ENCODE data around the gene DLEC1. TPM values are rescaled to one million over a fixed set of nuclear protein-coding genes. Genes with fewer than 3 reads are reported as not detected.

DLEC1 gene
- total and polyA plus RNA-seq, 2 of the 4 experiments (the other 2 are of a cell fraction), result 0.03 TPM; not detected in 1

- Histone ChIP-seq H3K79me1 (ENCODE audit: low read depth in 1 of 2, low read length in 2 of 2) (no peaks in the 10 kb centered on the region), H3K36me3 (ENCODE audit: control insufficient read depth, insufficient read depth, low read length) (peaks cover 2% of the 10 kb centered on the region; the same call in 1 of the 2 replicates), H3K27ac (ENCODE audit: insufficient read depth, low read length) (no peak overlapping the region), H2BK5ac (ENCODE audit: low read depth, low read length, poor library complexity, severe bottlenecking) (no peak overlapping the region), H2BK20ac (ENCODE audit: low read depth, low read length) (no peak overlapping the region), H3K4ac (ENCODE audit: low read depth, low read length) (no peak overlapping the region), H4K20me1 (ENCODE audit: insufficient read depth, low read length) (no peaks in the 10 kb centered on the region), H3K4me1 (ENCODE audit: control insufficient read depth, insufficient read depth, low read length) (no peaks in the 10 kb centered on the region), H4K91ac (ENCODE audit: insufficient read depth, low read depth, low read length) (no peak overlapping the region), H2AK5ac (ENCODE audit: low read depth, low read length) (no peak overlapping the region), H3K4me3 (ENCODE audit: insufficient read depth, low read depth, low read length) (no peak overlapping the region), H3K9ac (ENCODE audit: low read depth, low read length) (no peak overlapping the region), H3K27me3 (ENCODE audit: control insufficient read depth, insufficient read depth, low read length) (peaks cover 14% of the 10 kb centered on the region), H2BK15ac (ENCODE audit: low read depth, low read length) (no peak overlapping the region), H2AK9ac (replicated peaks; ENCODE audit: low read depth, low read length, poor library complexity) (no peak overlapping the region), H2BK120ac (ENCODE audit: low read depth, low read length) (no peak overlapping the region), H3K9me1 (ENCODE audit: insufficient read depth, low read length) (0 out of 2 replicates have a peak, but pooled peaks cover 3% of the 10 kb centered on the region), H3K9me3 (ENCODE audit: control insufficient read depth, insufficient read depth, low read length) (no peaks in the 10 kb centered on the region), H3K18ac (ENCODE audit: low read depth, low read length) (no peak overlapping the region), H3K4me2 (ENCODE audit: low read depth, low read length) (no peak overlapping the region), H4K5ac (ENCODE audit: low read depth, low read length) (no peak overlapping the region), H3K23ac (ENCODE audit: low read depth, low read length) (no peak overlapping the region), H3K56ac (ENCODE audit: extremely low read depth, insufficient read depth, low read length) (no peak overlapping the region), H2AFZ (replicated peaks; ENCODE audit: low read length, poor library complexity) (no peak overlapping the region), H4K8ac (ENCODE audit: low read depth in 2 of 2, low read length in 2 of 2) (no peak overlapping the region), H3K14ac (replicated peaks; ENCODE audit: low read depth, low read length) (no peak overlapping the region)
- no peak for DNase-seq
- intact Hi-C loops (cut with micrococcal nuclease) (no loop called here), dilution Hi-C loops (cut with HindIII; ENCODE audit: low sequenced_read_pairs, unreplicated experiment) (no loop called here), in situ Hi-C loops (cut with MboI; ENCODE audit: low sequenced_read_pairs) (no loop called here)
- 77% methylated on average over 5 of the region's 9 CpGs; no CpG with 5 or more reads in 1 of the 2 experiments for WGBS, 2 experiments (ENCODE audit: extremely low coverage in 2 of 2, insufficient read length in 1 of 2)
- CTCF ChIA-PET, result no interaction called here
- ATAC-seq (ENCODE audit: low read depth), result no peak
- no TSS peak for BruUV-seq (replicated peaks)
- POLR2A ChIA-PET (ENCODE audit: unreplicated experiment), result no interaction called here
- no peak for TF ChIP-seq USF2 (IDR thresholded peaks at IDR 0.05; ENCODE audit: low read depth, low read length)
- TF ChIP-seq BHLHE40 (IDR thresholded peaks at IDR 0.05; ENCODE audit: low read depth, low read length), result no peak
- TF ChIP-seq MXI1 (IDR thresholded peaks at IDR 0.05; ENCODE audit: borderline replicate concordance, low read depth, low read length), result no peak
Observed at GRCh38 chr3:38115645-38116427, 76.8 kb downstream of the DLEC1 start.
